HG03039 (cell line): ENCODE results near the gene CCDC38.

Source experiments
- ATAC-seq: cut with Tn5 transposase; IDR thresholded peaks from one replicate; pipeline ENCODE4 v1.9.1; 2021; ENCODE audit warnings: mild to moderate bottlenecking, moderate library complexity; ENCODE audit not compliant: unreplicated experiment

Gene CCDC38

DNA sequence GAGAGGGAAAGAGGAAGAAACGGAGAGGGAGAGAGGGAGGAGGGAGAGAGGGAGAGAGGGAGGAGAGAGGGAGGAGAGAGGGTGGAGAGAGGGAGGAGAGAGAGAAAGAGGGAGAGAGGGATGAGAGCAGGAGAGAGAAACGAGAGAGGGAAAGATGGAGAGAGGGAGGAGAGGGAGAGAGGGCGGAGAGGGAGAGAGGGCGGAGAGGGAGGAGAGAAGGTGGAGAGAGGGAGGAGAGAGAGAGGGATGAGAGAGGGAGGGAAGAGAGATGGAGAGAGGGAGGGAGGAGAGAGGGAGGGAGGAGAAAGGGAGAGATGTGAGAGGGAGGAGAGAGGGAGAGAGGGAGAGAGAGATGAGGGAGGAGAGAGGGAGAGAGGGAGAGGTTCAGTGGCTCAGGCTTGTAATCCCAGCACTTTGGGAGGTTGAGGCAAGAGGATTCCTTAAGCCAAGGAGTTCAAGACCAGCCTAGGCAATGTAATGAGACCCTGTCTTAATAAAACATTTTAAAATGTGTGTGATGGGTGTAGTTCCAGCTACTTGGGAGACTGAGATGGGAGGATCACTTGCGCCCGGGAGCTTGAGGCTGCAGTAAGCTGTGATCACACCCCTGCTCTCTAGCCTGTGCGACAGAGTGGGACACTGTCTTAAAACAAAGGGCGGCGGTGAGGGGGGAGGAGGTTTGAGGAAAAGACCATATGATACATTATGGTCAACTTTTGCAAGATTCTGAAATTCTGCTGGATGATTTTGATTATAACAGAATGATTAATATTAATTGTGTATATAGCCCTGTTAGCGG lies 105.0 kb downstream of the CCDC38 start:
- no peak for ATAC-seq

DNA sequence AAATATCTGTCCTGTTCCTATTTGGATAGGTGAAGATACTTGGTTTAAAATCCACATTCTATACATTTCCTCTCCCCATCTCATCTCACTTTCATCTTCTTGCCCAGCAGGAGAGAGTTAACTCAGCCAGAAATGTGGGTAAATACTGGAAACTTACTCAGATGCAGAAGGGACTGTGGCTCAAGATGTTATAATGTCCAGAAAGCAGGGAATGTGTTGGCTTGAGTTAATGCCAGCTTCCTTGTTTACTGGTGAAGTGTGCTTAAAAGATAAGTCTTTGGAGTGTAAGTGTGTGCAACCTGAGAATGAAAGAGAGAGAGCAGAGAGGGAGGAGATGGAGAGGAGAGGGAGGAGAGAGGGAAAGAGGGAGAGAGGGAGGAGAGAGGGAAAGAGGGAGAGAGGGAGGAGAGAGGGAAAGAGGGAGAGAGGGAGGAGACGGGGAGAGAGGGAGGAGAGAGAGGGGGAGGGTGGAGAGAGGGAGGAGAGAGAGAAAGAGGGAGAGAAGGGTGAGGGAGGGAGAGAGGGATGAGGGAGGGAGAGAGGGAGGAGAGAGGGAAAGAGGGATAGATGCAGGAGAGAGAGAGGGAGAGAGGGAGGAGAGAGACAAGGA lies 105.7 kb downstream of the CCDC38 start:
- ATAC-seq, result no peak

DNA sequence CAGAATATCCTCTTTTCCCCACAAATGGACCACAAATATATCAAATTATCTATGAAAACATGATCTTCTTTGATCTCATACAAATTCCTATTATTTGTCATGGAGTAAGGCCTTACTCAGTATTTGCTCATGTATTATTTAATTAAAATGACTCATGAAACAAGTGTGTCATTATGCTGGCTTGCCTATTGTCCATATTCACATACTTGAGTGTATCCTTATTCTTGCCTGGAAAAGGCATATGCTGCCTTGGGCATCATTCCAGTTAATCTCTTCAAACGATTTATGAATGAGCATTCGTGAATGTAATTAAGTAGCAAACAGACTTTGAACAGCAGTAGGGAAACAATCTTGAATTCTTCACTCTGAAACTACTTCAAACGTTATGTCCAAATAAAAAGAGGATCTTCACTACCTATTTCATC lies 106.2 kb downstream of the CCDC38 start:
- ATAC-seq, result no peak

DNA sequence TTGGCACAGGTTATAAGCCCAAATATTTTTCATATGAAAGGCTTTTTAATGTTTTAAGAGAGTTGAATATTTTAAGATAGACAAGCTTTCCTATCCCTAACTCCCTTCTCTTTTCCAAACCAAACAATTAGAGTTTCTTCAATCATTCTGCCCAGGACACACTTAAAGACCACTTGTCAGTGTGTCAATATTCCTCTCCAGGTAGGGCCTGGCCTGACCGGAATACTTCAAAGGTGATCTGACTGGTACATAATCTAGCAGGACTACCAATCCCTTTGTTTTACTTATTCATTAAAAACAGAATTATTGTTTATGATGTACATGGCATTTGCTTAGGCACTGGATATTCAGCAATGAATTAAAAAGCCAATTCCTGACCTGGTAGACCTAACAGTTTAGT lies 107.8 kb downstream of the CCDC38 start:
- ATAC-seq, result no peak

DNA sequence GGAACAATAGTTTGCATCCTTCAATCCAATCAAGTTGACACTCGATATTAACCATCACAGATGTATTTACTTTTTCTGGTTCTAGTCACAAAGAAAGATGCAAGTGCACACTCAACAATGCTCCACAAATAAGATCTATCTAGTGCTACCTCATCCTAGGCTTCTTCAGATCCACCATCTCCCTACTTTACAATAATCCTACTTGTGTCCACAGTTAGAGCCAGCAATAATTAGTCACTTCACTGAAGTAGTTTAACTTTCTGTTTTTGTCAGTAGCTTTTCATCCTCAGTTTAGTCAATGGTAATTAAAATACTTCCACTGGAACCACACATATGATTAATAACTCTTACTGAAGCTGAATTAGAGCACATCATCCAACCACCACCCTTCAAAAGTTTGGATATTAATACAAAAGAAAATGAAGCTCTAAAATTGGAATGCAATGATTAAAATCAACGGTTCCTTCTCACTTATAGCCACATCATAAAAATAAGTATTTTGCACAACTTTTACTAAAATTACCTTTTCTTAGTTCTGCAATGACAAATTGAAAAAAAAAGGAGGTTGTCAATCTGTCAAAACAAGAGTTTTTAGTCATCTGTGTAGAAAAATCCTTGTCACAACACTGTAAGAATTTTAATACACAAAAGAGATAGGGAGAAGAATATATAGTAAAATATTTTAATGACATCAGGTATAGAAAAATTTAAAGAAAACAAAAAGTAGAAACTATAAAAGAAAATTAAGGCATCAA lies 111.9 kb downstream of the CCDC38 start:
- ATAC-seq, result no peak

DNA sequence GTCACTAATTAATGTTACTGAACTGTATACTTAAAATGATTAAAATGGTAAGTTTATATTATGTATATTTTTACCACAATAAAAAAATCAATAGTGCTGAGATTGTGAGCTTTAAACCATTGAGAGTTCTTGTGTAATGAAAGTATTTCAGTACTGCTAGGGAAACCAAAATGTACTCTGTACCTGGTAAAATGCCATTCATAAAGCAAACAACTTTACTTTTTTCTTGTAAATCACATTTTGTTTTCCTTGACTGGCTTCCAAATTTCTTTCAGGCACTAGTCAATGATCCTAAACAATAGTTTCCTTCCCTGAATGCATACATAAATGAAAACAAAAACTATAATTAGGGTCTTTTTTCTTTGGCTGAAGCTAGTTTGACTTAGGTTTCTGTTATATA lies 113.0 kb downstream of the CCDC38 start:
- ATAC-seq, result no peak

DNA sequence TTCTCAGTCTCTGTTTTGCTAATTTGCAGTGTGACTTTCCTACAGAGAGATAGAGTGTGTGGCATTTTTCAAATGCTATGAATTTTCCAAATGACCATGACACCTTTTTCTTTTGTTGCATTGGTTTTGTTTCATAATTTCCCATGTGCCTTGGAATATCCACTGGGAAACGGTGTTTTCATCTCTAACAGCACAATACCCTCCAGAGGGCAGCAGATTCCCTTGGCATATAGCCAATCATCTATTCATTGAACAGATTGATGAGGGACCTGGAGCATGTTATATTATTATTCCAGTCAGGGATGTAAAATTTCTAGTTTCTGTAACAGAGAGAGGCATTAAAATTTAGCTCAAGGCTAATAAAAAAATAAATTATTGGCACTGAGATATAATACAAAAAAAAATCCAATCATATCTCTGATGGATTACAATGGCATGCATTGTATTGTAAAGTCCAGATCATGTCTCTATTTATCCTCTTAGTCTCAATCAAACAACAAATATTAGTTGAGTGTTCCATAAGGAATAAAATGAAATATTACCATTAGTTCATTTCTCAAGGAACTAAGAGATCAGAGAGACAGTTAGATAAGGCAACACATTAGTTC lies 122.2 kb downstream of the CCDC38 start:
- no peak for ATAC-seq
